H7 (cell line): ENCODE measurements around the gene ICAM1. TPM values are rescaled to one million over a fixed set of nuclear protein-coding genes. Genes with fewer than 3 reads are reported as not detected.

Source experiments
- DNase-seq: peaks from one replicate; pipeline ENCODE4 v3.0.0; 2012
- H3K27me3 ChIP-seq: 2 replicates; pipeline ENCODE4 v1.6.0; 2011; ENCODE audit warnings: mild to moderate bottlenecking, low read length; ENCODE audit not compliant: control insufficient read depth, insufficient read depth
- H3K36me3 ChIP-seq: replicated peaks from 2 replicates; pipeline ENCODE4 v1.5.1; 2011; ENCODE audit warnings: low read length; ENCODE audit not compliant: control insufficient read depth, insufficient read depth
- H3K4me3 ChIP-seq: 2 replicates; pipeline ENCODE4 v1.5.1; 2011; ENCODE audit warnings: low read depth, mild to moderate bottlenecking, control low read depth, low read length, moderate library complexity; ENCODE audit not compliant: insufficient read depth
- total RNA-seq: library from RNA; depleted of rRNA; stranded (reverse); fragments of >200 nt; shearing (Covaris generic); gene quantifications from 2 replicates; pipeline ENCODE4 v1.2.3, GENCODE V29; 2014

ICAM1 gene
- total RNA-seq, 1 experiment from 2014 or later, result 2.8 TPM

- DNase-seq, result peak; percentile 19
- Histone ChIP-seq H3K4me3 (no peak overlapping the region), H3K36me3 (peaks cover 24% of the 10 kb centered on the region), H3K27me3 (no peaks in the 10 kb centered on the region)
These were observed 14.4 kb upstream of the ICAM1 start for GRCh38 chr19:10256551-10256950.

GRCh38 chr19:10256970-10257615, 13.8 kb upstream of the ICAM1 start:
- no peak for DNase-seq
- no peaks in the 10 kb centered on the region for H3K27me3 ChIP-seq
- no peak overlapping the region for H3K4me3 ChIP-seq
- H3K36me3 ChIP-seq, result peaks cover 24% of the 10 kb centered on the region

DNA sequence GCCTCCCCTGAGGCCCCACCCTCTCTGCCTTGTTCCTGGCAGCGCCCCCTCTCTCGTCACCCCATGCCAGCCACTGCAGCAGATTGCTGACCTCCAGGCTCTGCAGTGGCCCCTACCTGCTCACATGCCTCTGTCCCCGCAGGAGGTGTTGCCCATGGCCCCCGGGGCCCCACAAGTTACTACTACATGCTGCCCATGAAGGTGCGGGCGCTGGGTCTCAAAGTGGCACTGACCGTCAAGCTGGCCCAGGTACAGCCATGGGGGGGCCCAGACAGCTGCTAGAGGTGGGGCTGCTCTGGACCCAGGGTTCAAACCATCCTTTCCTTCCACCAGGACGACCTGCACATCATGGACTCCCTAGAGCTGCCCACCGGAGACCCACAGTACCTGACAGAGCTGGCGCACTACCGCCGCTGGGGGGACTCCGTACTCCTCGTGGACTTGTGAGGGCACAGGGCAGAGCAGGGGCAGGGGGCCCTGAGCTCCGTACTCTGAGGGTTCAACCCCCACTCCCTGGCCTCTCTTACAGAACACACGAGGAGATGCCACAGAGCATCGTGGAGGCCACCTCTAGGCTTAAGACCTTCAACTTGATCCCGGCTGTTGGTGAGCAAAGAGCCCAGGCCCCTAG, 12.7 kb upstream of the ICAM1 start:
- DNase-seq, result peak; percentile 19
- H3K36me3 ChIP-seq, result peaks cover 24% of the 10 kb centered on the region

GRCh38 chr19:10259162-10259905, 11.6 kb upstream of the ICAM1 start:
- peak; percentile 93 for DNase-seq
- H3K27me3 ChIP-seq, result no peaks in the 10 kb centered on the region
- no peak overlapping the region for H3K4me3 ChIP-seq
- H3K36me3 ChIP-seq, result peaks cover 22% of the 10 kb centered on the region

More for the DNA sequence above, 12.7 kb upstream of the ICAM1 start:
- Histone ChIP-seq H3K4me3 (no peak overlapping the region), H3K27me3 (no peaks in the 10 kb centered on the region)

DNA sequence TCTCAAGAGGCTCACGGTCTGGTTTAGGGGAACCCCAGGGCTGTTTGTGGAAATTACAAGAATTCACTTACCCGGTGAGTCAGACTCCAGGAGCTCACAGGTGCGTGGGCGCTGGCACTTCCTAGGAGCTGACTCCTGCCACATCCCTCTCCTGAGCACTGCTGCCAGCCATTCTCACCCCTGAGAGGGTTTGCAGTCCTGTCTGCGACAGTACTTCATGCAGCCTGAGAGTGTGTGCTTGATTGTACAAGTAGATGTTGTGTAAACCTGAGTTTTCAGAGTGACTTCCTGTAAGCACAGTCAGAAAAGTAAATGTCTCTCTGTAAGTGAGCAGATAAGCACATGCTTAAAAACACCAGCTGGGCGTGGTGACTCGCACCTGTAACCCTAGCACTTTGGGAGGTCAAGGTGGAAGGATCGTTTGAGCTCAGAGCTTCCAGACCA, 10.8 kb upstream of the ICAM1 start:
- no peak for DNase-seq
- Histone ChIP-seq H3K27me3 (no peaks in the 10 kb centered on the region), H3K36me3 (peaks cover 17% of the 10 kb centered on the region), H3K4me3 (no peak overlapping the region)

DNA sequence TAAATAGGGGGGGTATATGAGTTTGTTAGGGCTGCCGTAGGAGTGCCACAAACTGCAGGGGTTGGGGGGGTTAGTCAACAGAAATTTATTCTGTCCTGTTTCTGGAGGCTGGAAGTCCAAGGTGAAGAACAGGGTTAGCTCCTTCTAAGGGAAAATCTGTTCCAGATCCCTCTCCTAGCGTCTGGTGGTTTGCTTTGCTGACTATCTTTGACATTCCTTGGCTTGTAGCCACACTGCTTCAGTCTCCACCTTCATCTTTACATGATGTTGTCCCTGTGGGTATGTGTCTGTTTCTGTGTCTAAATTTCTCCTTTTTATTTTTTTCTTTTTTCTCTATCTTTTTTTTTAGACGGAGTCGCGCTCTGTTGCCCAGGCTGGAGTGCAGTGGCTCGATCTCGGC, 8.1 kb upstream of the ICAM1 start:
- no peak overlapping the region for H3K4me3 ChIP-seq
- no peaks in the 10 kb centered on the region for H3K27me3 ChIP-seq
- H3K36me3 ChIP-seq, result peaks cover 2% of the 10 kb centered on the region
- no peak for DNase-seq

DNA sequence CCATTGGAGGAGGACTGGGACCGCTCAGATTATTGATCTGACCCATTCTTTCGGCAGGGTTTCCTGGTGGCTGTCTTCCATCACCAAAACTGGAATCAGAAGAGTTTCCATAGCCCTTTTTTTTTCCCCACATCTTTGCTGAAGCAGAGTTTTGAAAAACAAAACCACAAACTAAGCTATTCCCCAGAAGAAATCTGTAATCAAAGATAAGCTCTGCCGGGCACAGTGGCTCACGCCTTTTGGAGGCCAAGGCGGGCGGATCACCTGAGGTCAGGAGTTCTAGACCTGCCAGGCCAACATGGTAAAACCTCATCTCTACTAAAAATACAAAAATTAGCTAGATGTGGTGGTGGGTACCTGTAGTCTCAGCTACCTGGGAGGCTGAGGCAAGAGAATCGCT, 4.2 kb upstream of the ICAM1 start:
- no peak for DNase-seq
- no peak overlapping the region for H3K4me3 ChIP-seq
- H3K27me3 ChIP-seq, result peaks cover 22% of the 10 kb centered on the region

GRCh38 chr19:10268071-10268470, 2.8 kb upstream of the ICAM1 start:
- DNase-seq, result no peak
- peaks cover 31% of the 10 kb centered on the region for H3K27me3 ChIP-seq
- H3K36me3 ChIP-seq, result no peaks in the 10 kb centered on the region
- H3K4me3 ChIP-seq, result no peak overlapping the region

More for the DNA sequence above, 4.2 kb upstream of the ICAM1 start:
- H3K36me3 ChIP-seq, result no peaks in the 10 kb centered on the region

GRCh38 chr19:10269333-10270179, 1.4 kb upstream of the ICAM1 start:
- peak; percentile 94 for DNase-seq
- H3K4me3 ChIP-seq, result peak overlapping the region; percentile 40
- H3K27me3 ChIP-seq, result peaks cover 31% of the 10 kb centered on the region
- no peaks in the 10 kb centered on the region for H3K36me3 ChIP-seq

DNA sequence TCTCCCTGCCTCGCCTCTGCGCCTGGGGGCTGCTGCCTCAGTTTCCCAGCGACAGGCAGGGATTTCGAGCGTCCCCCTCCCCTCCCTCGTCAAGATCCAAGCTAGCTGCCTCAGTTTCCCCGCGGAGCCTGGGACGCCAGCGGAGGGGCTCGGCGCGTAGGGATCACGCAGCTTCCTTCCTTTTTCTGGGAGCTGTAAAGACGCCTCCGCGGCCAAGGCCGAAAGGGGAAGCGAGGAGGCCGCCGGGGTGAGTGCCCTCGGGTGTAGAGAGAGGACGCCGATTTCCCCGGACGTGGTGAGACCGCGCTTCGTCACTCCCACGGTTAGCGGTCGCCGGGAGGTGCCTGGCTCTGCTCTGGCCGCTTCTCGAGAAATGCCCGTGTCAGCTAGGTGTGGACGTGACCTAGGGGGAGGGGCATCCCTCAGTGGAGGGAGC, 722 bp upstream of the ICAM1 start:
- DNase-seq, result peak; percentile 77
- peak overlapping the region; percentile 40 for H3K4me3 ChIP-seq

DNA sequence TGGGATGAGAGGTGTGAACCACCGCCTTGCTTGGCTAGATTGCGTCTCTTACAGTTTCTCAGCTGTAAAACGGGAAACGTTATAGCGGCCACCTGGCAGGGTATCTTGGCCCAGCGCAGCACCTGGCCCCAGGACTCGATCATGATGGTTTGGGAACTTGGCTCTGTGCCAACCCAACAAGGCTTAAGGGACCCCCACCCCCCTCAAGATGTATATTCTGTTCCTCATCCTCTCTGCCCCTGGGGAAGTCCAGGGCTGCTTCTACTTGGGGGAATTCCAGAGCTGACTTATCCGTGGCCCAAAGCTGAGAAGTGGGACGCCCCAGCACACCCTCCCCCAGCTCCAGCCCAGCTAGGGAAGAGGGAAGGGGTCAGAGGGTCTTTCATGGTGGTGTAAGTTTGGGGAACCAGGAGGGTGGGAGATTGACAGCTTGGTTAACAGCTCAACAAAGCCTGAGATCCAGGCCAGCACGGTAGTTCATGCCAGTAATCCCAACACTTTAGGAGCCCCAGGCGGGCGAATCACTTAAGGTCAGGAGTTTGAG, 695 bp downstream of the ICAM1 start:
- Histone ChIP-seq H3K4me3 (no peak overlapping the region), H3K27me3 (peaks cover 31% of the 10 kb centered on the region), H3K36me3 (no peaks in the 10 kb centered on the region)
- peak; percentile 47 for DNase-seq

More for the DNA sequence above, 722 bp upstream of the ICAM1 start:
- Histone ChIP-seq H3K36me3 (no peaks in the 10 kb centered on the region), H3K27me3 (peaks cover 31% of the 10 kb centered on the region)

DNA sequence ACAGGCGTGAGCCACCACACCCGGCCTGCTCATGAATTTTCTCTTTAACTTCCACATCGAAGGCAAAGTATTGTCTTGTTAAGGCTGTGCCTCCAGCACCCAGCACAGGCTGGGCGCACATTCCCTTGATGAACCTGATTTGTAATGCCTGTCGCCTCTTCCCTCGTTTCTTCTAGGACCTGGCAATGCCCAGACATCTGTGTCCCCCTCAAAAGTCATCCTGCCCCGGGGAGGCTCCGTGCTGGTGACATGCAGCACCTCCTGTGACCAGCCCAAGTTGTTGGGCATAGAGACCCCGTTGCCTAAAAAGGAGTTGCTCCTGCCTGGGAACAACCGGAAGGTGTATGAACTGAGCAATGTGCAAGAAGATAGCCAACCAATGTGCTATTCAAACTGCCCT, 3.7 kb downstream of the ICAM1 start:
- H3K36me3 ChIP-seq, result no peaks in the 10 kb centered on the region
- peaks cover 29% of the 10 kb centered on the region for H3K27me3 ChIP-seq

DNA sequence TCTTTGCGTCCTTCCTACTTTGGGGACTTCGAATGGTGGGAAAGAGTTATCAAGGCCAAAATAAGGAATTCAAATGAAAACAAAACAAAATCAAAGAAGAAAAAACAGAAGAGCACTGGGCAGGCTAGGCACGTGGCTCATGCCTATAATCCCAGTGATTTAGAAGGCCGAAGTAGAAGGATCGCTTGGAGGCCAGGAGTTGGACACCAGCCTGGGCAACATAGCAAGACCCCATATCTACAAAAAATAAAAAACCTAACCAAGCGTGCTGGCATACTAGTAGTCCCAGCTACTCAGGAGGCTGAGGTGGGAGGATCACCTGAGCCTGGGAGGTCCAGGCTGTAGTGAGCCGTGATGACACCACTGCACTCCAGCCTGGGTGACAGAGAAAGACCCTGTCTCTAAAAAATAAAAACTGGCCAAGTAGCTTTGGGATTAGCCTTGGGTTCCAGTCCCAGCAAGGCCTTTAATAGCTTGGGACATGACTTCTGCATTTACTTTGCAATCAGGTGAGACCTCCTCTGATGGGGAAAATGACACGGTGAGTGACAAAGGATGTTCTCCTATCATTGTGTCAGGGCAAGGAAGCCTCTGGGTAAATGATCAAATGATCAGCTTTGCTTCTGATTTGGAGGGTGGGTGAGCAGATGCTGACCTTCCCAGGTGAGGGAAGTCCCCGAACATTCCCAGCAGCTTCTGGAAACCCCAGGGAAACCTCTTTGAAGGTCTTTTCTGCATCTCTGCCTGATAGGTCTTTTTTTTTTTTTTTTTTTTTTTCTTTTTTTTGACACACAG, 7.1 kb downstream of the ICAM1 start:
- H3K27me3 ChIP-seq, result no peaks in the 10 kb centered on the region
- DNase-seq, result no peak
- no peaks in the 10 kb centered on the region for H3K36me3 ChIP-seq
- H3K4me3 ChIP-seq, result no peak overlapping the region

More for the DNA sequence above, 3.7 kb downstream of the ICAM1 start:
- no peak overlapping the region for H3K4me3 ChIP-seq
- peak; percentile 22 for DNase-seq
